ENCODE results near the gene LDLRAD3.

Gene LDLRAD3

GRCh38 chr11:36056160-36056751 is 112.4 kb downstream of the LDLRAD3 start:
- DNase-seq, result no peak

GRCh38 chr11:36057379-36058042 is 113.6 kb downstream of the LDLRAD3 start:
- DNase-seq, result no peak

- no peak for DNase-seq
Measured at GRCh38 chr11:36059660-36060059, 115.8 kb downstream of the LDLRAD3 start.

- no peak for DNase-seq
Measured at GRCh38 chr11:36060926-36061325, 117.1 kb downstream of the LDLRAD3 start.

GRCh38 chr11:36061471-36061870 is 117.6 kb downstream of the LDLRAD3 start:
- no peak for DNase-seq

GRCh38 chr11:36062796-36063365 is 119.0 kb downstream of the LDLRAD3 start:
- DNase-seq, result no peak

GRCh38 chr11:36065436-36065835 is 121.6 kb downstream of the LDLRAD3 start:
- no peak for DNase-seq

- no peak for DNase-seq
Measured at GRCh38 chr11:36066891-36067290, 123.0 kb downstream of the LDLRAD3 start.

GRCh38 chr11:36069576-36070212 is 125.8 kb downstream of the LDLRAD3 start:
- no peak for DNase-seq

- DNase-seq, result no peak
Measured at GRCh38 chr11:36070213-36070953, 126.5 kb downstream of the LDLRAD3 start.

GRCh38 chr11:36070954-36071330 is 127.1 kb downstream of the LDLRAD3 start:
- DNase-seq, result no peak

- no peak for DNase-seq
Measured at GRCh38 chr11:36071917-36072500, 128.1 kb downstream of the LDLRAD3 start.

- no peak for DNase-seq
Measured at GRCh38 chr11:36073411-36074203, 129.7 kb downstream of the LDLRAD3 start.

- no peak for DNase-seq
Measured at GRCh38 chr11:36074941-36075431, 131.1 kb downstream of the LDLRAD3 start.

GRCh38 chr11:36077368-36077767 is 133.5 kb downstream of the LDLRAD3 start:
- no peak for DNase-seq

- no peak for DNase-seq
Measured at GRCh38 chr11:36077886-36078685, 134.2 kb downstream of the LDLRAD3 start.

GRCh38 chr11:36078686-36079055 is 134.8 kb downstream of the LDLRAD3 start:
- DNase-seq, result no peak

- no peak for DNase-seq
Measured at GRCh38 chr11:36079878-36080675, 136.2 kb downstream of the LDLRAD3 start.

GRCh38 chr11:36081274-36081945 is 137.5 kb downstream of the LDLRAD3 start:
- DNase-seq, result no peak

GRCh38 chr11:36086366-36086765 is 142.5 kb downstream of the LDLRAD3 start:
- DNase-seq, result no peak

Data from bone marrow (tissue), 2 donors.